Fibroblast of skin of scalp (primary cell): ENCODE measurements around the gene IPMK.
"Not testable (repeated sequence)": the region's sequence is repeated elsewhere in the genome, so short reads cannot be mapped to it uniquely, and the experiment has no call there.

Experiments
- DNase-seq: peaks from one replicate; pipeline ENCODE4 v3.0.0-alpha.2; 2013

The IPMK gene

GRCh38 chr10:58220769-58221451, 46.8 kb downstream of the IPMK start:
- DNase-seq, result peak; percentile 65

- DNase-seq, result no peak
Measured at GRCh38 chr10:58219875-58220274, 47.8 kb downstream of the IPMK start.

- DNase-seq, result no peak
Measured at GRCh38 chr10:58217612-58218011, 50.1 kb downstream of the IPMK start.

GRCh38 chr10:58212622-58213021, 55.1 kb downstream of the IPMK start:
- DNase-seq, result no peak

GRCh38 chr10:58210160-58210559, 57.5 kb downstream of the IPMK start:
- no peak for DNase-seq

- no peak for DNase-seq
Measured at GRCh38 chr10:58209669-58210068, 58.0 kb downstream of the IPMK start.

- no peak for DNase-seq
Measured at GRCh38 chr10:58206251-58206650, 61.4 kb downstream of the IPMK start.

GRCh38 chr10:58201704-58202103, 66.0 kb downstream of the IPMK start:
- DNase-seq, result no peak

GRCh38 chr10:58189269-58189668, 78.4 kb downstream of the IPMK start:
- DNase-seq, result no peak

- no peak for DNase-seq
Measured at GRCh38 chr10:58184120-58184670, 83.5 kb downstream of the IPMK start.

GRCh38 chr10:58180666-58181065, 87.0 kb downstream of the IPMK start:
- no peak for DNase-seq

- DNase-seq, result no peak
Measured at GRCh38 chr10:58179238-58179637, 88.5 kb downstream of the IPMK start.

- DNase-seq, result peak; percentile 14
Measured at GRCh38 chr10:58178811-58179210, 88.9 kb downstream of the IPMK start.

- DNase-seq, result peak; percentile 39
Measured at GRCh38 chr10:58177362-58177947, 90.2 kb downstream of the IPMK start.

- DNase-seq, result peak; percentile 25
Measured at GRCh38 chr10:58175990-58176900, 91.4 kb downstream of the IPMK start.

- DNase-seq, result no peak
Measured at GRCh38 chr10:58174831-58175230, 92.9 kb downstream of the IPMK start.

- no peak for DNase-seq
Measured at GRCh38 chr10:58173391-58173790, 94.3 kb downstream of the IPMK start.

GRCh38 chr10:58171146-58171545, 96.5 kb downstream of the IPMK start:
- DNase-seq, result no peak

GRCh38 chr10:58164517-58164916, 103.2 kb downstream of the IPMK start:
- no peak for DNase-seq

- DNase-seq, result peak; percentile 44
Measured at GRCh38 chr10:58158806-58159205, 108.9 kb downstream of the IPMK start.

GRCh38 chr10:58157076-58157766, 110.5 kb downstream of the IPMK start:
- DNase-seq, result peak; percentile 97

- DNase-seq, result not testable (repeated sequence)
Measured at GRCh38 chr10:58155941-58156340, 111.8 kb downstream of the IPMK start.

GRCh38 chr10:58153751-58154150, 113.9 kb downstream of the IPMK start:
- no peak for DNase-seq
